Activated CD4-positive, alpha-beta T cell treated with anti-CD3 and anti-CD28 coated beads, Interleukin-2, amount 50 U/mL, for 24 hours (primary cell): ENCODE results near the gene PER1.
"Not testable (repeated sequence)": the region's sequence is repeated elsewhere in the genome, so short reads cannot be mapped to it uniquely, and the experiment has no call there.

Experiments used
- DNase-seq, 2 donors: peaks; one replicate each; pipeline ENCODE4 v3.0.0-alpha.2; 2020; ENCODE audit warnings: low read depth in 1 of 2, low spot score in 1 of 2

Gene PER1

DNA sequence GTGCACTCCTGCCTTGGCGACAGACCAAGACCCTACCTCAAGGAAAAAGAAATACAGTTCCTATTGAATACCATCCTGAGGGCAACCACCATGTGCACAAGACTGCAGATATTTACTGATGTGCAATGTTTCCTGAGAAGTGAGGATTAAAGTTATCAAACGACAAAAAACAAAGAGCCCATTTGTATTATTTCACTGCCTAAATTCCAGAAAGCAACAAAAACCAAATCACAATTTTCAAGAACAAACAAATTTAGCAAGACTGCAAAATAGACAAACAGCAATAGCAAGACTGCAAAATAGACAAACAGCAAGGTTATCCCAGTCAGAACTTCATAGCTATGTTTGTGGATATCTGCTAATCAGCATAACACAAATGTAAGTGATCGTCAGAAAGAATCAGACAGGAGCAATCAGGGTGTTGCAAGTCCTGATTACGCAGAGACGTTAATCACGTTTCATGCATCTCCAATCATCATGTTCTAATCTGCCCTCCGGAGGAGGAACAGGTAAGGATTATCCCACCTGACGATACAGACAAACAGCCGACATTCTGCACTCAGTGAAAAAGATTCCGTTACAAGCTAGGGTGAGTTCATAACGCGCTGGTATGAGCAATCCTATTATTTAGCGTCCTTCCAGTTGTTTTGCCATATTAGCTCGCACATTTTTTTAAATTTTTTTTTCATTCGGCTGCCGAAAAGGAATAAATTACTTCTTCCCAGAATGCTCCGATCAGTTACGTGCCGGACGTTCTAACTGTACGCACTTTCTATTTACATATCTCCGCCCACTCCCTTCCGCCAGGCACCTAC is 21.1 kb upstream of the PER1 start:
- DNase-seq, result peak in 1 of 2 donors; percentile 90

DNA sequence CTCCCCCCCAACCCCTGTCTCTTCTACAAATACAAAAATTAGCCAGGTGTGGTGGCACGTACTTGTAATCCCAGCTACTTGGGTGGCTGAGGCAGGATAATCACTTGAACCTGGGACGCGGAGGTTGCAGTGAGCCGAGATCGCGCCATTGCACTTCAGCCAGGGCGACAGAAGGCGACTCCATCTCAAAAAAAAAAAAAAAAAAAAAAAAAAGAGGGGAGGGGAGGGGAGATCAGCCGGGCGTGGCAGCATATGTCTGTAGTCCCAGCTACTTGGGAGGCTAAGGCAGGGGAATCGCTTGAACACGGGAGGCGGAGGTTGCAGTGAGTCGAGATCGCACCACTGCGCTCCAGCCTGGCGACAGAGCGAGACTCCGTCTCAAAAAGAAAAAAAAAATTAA is 18.0 kb upstream of the PER1 start:
- DNase-seq, result not testable (repeated sequence)

- no peak for DNase-seq
Measured at GRCh38 chr17:8167526-8167925, 15.3 kb upstream of the PER1 start.

DNA sequence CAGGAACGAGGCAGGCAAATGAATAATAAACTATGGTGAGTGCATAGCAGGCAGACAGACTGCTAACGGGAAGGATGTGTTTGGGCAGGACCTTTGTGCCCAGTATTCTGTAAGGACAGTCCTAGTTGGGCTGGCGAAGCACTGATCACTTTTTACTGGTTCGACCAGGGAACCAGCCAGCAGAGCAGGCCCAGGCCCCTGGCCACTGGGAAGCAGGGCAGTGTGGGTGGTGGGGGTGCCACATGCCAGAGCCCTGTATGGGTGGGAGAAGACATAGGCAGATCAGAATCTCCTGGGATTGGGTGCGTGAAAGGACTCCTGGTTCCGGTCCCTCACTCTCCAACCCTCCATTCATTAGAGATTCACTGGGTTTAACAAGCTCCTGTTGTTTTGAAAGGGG is 14.5 kb upstream of the PER1 start:
- no peak for DNase-seq

DNA sequence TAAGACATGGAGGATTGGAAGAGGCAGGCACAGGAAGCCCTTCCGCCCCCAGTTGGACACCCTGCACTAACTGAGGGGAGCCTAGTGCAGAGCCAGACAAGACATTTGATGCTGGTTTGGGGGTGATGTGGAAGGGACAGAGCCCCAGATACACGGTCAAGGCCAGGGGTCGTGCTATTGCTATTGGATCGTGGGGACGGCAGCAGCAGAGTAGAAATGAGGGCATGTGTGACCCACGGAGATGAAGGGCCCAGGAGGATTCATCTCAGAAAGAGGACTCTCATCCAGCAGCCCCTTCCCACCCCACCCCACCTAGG is 12.6 kb upstream of the PER1 start:
- DNase-seq, result no peak

- DNase-seq, result peak in 1 of 2 donors; percentile 75
Measured at GRCh38 chr17:8163978-8164814, 12.0 kb upstream of the PER1 start.

DNA sequence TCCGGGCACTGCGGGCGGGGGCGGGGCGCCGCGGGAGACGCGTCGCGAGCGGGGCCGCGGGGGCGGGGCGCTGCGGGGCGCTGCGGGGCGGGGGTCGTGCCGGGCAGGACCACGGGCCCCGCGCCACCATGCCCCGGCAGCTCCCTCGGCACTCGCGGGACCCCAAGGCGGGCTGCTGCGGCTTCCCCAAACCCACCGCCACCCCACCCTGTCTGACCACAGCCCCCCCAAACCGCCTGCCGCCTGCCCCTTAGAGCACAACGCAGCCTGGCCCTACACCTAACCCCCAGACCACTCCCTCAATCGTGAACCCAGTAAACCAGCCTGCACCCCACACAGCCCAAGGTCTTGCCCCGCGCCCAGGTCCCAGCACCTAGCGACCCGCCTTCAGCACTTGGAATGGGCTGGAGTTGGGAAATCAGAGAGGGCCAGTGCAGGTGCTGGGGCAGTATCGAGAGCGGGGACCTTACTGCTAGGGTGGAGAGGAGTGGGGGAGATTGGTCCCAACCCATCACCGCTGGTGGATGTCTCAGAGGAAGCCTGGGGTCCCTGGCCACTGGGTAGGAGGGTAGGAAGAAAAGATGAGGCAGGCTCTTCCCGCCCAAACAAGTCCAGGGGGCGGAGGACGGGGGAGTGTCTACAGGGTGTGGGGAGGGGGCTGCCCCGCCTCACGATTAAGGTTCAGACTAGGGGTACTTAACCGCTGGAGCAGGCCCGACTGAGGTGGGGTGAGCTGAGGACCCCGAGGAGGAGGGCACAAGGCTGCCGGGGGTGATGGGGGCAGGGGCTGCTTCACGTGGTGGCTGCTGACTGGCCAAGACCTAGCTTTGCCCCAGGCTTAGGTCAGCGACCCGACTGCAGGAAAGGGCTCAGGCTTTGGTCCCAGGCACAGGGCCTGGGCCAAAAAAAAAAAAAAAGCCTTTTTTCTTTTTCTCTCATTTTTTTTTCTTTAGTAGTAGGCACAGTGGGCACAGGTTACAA is 11.1 kb upstream of the PER1 start:
- DNase-seq, result no peak

DNA sequence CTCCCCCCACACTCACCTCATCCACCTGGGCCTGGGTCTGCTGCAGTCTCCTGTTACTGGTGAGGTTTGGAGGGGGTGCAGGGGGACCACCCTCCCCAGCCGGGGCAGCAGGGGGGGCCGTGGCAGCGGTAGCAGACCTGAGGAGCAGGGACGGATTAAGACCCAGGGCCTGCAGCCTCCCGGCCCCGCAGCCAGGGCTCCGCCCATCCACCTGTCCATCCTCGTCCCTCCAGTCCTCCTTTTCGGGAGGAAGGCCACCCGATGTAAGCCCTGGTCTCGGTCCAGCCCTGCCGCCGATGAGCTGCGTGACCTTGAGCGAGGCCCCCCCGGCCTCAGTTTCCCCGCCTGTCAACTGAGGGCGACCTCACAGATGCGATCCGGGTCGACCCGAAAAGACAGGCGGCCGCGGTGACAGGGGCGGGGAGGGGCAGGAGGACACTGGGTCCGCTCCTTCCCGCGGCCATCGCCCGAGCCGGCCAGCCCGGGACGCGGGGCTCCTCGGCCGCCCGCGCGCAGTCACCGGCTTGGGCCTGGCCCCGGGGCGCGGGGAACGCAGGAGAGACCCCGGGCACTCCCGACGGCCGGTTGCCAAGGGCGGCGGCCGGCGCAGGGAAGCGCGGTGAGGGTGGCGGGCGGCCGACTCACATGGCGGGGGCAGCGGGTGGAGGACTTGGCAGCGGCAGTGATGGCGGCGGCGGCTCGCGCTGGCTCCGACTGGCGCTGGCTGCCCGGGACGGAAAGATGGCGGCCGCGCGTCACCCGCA is 10.2 kb upstream of the PER1 start, which contains the start of gene VAMP2:
Gene VAMP2 (minus strand): TSS at position 716 of the 764 bp plus-strand sequence. CDS start 69 bp downstream, at position 647.
- DNase-seq, result peak; percentile 67 to 69

- no peak for DNase-seq
Measured at GRCh38 chr17:8161289-8162232, 9.4 kb upstream of the PER1 start.

GRCh38 chr17:8160741-8161221 is 8.6 kb upstream of the PER1 start:
- DNase-seq, result no peak

DNA sequence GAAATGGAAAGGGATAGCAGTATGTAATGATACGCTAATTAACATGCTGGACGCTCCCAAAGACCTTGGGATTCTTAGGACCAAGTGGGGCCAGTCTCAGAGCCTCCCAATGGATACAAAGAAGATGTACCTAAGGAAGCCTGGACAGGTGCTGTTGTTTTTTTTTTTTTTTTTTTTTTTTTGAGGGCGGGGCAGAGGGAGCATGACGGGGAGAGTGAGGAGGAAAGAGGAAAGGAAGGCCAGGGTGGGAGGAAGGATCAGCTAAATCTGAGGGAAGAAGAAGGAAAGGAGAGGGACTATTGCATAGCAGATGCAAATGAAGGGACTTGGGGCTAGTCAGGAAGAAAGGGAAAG is 8.0 kb upstream of the PER1 start:
- DNase-seq, result no peak

DNA sequence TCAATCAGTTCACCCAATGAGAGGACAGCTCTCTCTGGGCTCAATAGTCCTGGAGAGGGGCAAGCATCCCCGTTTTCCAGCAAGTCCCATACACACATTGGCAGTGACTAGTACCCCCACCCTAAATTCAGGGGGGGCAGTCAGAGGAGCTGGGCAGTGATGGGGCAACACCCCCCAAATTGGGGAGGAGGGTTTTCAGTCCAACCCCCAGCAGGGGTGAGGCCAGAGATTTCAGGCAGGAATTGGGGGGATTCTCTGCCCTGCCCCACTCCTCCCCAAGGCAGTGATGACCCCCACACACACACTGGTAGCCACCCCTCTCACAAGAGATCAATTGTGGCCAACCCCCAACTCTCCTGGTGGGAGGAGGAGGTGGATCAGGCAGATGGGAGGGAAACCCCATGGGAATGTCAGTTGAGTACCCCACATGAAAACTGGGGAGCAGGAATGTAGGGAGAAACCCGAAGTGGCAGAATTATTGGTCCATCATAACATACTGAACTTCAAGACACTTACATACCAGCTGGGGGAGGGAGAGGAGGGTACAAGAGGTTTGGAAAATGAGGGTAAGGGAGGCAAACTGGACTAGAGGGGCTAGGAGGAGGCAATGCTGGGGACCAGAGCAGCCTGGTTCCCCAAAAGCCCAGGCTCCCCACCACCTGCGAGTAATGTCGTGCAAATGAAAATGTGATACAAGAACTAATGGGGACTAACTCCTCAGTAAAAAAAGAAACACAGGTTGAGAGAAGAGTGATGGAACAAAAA is 7.4 kb upstream of the PER1 start:
- no peak for DNase-seq

- no peak for DNase-seq
Measured at GRCh38 chr17:8159032-8159400, 6.8 kb upstream of the PER1 start.

DNA sequence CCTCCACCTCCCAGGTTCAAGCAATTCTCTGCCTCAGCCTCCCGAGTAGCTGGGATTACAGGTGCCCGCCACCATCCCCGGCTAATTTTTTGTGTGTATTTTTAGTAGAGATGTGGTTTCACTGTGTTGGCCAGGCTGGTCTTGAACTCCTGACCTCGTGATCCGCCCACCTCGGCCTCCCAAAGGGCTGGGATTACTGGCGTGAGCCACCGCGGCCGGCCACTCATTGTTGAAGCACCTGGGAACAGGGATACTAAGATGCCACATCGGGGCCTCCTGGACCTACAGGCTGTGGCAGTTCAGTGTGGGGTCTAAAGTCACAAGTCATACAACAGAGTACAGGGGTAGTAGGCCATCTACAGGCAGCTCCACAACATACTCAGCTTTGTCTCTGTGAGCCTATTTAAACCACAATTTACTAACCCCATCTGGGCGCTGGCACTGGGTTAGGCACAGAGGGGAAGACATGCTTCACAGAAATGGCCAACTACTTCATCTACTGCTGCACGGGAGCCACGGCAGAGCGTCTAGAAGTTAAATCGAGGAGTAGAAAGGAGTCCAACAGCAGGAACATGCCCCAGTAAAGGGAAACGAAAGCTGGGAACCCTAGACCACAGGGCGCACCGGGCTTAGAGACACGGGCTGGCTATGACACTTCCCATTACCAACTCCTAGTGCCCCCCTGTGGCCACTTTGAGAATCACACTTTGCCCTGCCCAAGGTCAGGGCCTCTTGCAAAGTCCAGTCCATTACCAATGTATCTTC is 6.2 kb upstream of the PER1 start:
- peak in 1 of 2 donors; percentile 85 for DNase-seq

DNA sequence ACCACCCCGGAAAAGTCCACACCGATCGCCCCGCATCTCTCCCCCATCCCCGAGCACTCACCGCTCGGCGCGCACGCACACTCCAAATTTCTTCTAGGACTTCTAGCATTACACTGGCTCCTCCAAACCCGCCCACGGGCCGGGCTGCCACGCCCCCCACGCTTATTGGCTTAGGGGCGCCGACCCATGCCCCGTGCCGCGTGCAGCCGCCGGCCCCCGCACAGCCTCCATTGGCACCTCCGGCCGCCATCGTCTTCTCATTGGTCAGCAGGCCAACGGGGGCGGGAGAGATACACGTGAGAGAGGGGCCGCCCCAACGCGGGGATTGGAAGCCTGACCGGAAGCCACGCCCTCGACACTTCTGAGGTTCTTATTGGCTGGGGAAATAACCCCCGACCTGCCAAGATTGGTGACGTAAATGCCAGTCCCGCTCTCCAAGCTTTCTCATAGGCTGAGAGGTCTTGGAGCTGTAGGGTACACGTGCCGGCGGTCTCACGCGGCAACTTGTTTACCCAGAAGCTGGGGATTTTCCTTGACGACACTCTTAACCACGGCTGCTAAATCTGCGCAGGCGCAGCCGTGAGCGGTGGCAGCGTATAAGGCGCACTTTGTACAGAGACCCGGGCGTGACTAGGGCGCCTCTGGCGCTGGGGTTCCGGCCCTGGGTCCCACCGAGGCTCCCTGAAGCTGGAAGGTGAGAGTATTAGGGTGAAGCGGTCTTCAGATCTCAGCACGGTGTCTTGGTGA is 4.2 kb upstream of the PER1 start:
- DNase-seq, result peak; percentile 98 to 100

DNA sequence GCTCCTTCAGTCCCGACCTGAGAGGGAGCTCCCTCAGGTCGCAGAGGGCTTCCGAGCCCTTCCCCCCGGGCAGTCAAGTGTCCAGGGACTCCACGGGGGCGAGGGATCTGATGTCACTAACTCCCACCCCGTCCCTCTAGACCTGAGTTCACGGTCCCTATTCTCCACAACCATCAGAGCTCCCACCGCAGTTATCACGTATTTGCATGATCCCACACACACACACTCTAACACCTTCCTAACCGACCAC is 3.7 kb upstream of the PER1 start:
- DNase-seq, result no peak

DNA sequence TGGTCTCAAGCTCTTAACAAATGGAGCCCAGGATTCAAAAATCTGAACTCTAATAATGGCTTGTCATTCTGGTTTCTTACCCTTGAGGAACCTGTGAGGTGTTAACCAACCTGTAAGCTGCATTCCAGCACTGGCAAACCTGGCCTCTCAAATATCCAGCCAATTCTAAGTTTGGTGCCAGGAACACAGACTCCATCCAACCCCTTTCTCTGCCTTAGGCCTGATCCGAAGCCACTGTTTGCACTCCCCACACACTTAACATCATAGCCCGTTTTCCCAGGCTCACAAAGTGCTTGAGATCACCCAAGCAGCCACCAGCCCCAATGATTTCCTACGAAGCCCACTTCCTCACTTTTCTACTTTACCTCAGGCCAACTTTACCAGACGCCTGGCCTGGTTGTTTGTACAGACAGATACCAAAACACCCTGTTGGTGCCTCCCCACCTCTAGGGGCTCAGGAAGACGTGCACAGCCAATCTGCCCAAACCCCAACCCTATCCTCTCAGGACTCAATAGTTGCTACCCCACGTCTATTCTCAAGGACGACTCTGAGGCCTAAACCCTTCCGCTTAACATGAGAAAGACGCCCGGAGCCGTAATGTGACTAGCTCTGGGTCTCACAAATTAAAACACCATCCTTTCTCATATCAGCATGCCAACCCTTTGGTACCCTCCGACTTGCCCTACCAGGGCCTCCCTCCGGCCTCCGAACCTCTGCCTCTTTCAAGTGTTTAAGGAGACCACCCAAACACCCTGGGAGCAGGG is 3.2 kb upstream of the PER1 start:
- no peak for DNase-seq
